WI38 (cell line): ENCODE measurements around the gene APMAP.

ENCODE experiments used
- H3K4me3 ChIP-seq: 2 replicates; pipeline ENCODE4 v1.5.1; 2011; ENCODE audit warnings: low read depth, mild to moderate bottlenecking, control low read depth, low read length
- CTCF ChIP-seq: IDR thresholded peaks from 2 replicates; pipeline ENCODE4 v1.5.1; 2012; ENCODE audit warnings: low read depth, mild to moderate bottlenecking, control low read depth, low read length

APMAP gene

GRCh38 chr20:24992487-24993205 lies at the start of gene APMAP:
Gene APMAP, minus strand, starts transcription at chr20:24992751. Its CDS starts 63 bp downstream, at chr20:24992688.
- peak within 1 kb of the TSS; percentile 77 for H3K4me3 ChIP-seq
- no peak for TF ChIP-seq CTCF

GRCh38 chr20:25041813-25042530 lies 49.4 kb upstream of the APMAP start:
- TF ChIP-seq CTCF = no peak

GRCh38 chr20:25040438-25040831 lies 47.9 kb upstream of the APMAP start:
- TF ChIP-seq CTCF = no peak

More at GRCh38 chr20:25041813-25042530, 49.4 kb upstream of the APMAP start:
- H3K4me3 ChIP-seq = no peak overlapping the region

GRCh38 chr20:25039697-25040437 lies 47.3 kb upstream of the APMAP start:
- TF ChIP-seq CTCF = no peak
- H3K4me3 ChIP-seq = no peak overlapping the region

More at GRCh38 chr20:25040438-25040831, 47.9 kb upstream of the APMAP start:
- no peak overlapping the region for H3K4me3 ChIP-seq

- no peak for TF ChIP-seq CTCF
- H3K4me3 ChIP-seq = no peak overlapping the region
These were observed 46.1 kb upstream of the APMAP start for GRCh38 chr20:25038591-25039015.

- TF ChIP-seq CTCF = no peak
- no peak overlapping the region for H3K4me3 ChIP-seq
These were observed 45.5 kb upstream of the APMAP start for GRCh38 chr20:25038103-25038410.
